ENCODE measurements around the gene FAM83D.

DNA sequence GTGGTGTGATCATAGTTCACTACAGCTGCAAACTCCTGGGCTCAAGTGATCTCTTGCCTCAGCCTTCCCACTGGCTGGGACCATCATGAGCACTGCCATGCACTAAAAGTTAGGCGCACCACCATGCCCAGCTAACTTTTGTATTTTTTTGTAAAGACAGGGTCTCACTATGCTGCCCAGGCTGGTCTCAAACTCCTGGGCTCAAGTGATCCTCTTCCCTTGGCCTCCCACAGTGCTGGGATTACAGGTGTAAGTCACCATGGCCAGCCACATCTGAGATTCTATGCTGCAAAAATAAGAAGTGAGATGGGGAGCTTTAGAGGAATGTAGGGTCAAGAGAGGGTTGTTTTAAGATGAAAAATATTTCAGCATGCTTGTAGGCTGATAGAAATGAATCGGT is 1.5 kb upstream of the FAM83D start:
- no peak for TF ChIP-seq POLR2A (IDR thresholded peaks at IDR 0.05)
- TF ChIP-seq, protein P1, sequence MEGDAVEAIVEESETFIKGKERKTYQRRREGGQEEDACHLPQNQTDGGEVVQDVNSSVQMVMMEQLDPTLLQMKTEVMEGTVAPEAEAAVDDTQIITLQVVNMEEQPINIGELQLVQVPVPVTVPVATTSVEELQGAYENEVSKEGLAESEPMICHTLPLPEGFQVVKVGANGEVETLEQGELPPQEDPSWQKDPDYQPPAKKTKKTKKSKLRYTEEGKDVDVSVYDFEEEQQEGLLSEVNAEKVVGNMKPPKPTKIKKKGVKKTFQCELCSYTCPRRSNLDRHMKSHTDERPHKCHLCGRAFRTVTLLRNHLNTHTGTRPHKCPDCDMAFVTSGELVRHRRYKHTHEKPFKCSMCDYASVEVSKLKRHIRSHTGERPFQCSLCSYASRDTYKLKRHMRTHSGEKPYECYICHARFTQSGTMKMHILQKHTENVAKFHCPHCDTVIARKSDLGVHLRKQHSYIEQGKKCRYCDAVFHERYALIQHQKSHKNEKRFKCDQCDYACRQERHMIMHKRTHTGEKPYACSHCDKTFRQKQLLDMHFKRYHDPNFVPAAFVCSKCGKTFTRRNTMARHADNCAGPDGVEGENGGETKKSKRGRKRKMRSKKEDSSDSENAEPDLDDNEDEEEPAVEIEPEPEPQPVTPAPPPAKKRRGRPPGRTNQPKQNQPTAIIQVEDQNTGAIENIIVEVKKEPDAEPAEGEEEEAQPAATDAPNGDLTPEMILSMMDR (IDR thresholded peaks at IDR 0.05): no peak

All from breast epithelium (tissue), 3 donors.